ENCODE results near the gene KDM3B. TPM values are rescaled to one million over a fixed set of nuclear protein-coding genes. Genes with fewer than 3 reads are reported as not detected.

Gene KDM3B
- total and polyA plus RNA-seq, 2 of the 8 experiments (the other 6 are each of a cell fraction or from before 2014, with no cell fraction given), result 27.1 to 78.1 TPM

GRCh38 chr5:138352722-138353559 lies 456 bp downstream of the KDM3B start (continued):
- 0 out of 4 replicates have a peak, but pooled peaks have one; percentile 25 to 64 for TF ChIP-seq SIN3A (conservative IDR thresholded peaks at IDR 0.05 in 1 of 2, IDR thresholded peaks at IDR 0.05 in 1 of 2; ENCODE audit: low read depth in 1 of 2, low read length in 2 of 2)
- no peak for TF ChIP-seq NRF1 (IDR thresholded peaks at IDR 0.05; ENCODE audit: low read depth, low read length)
- peak; percentile 60 for TF ChIP-seq TAF7 (optimal IDR thresholded peaks at IDR 0.05; ENCODE audit: borderline replicate concordance, low read depth, low read length)
- peak; percentile 91 for TF ChIP-seq PHF8 (conservative IDR thresholded peaks at IDR 0.05; ENCODE audit: low read depth, low read length)
- no peak for TF ChIP-seq SP2 (IDR thresholded peaks at IDR 0.05; ENCODE audit: low read length)
- TF ChIP-seq ASH2L (IDR thresholded peaks at IDR 0.05; ENCODE audit: low read length), result peak; percentile 76
- TF ChIP-seq SRF (IDR thresholded peaks at IDR 0.05; ENCODE audit: low read depth, low read length), result no peak
- no peak for TF ChIP-seq RXRA (IDR thresholded peaks at IDR 0.05; ENCODE audit: insufficient read depth, low read depth, low read length)
- no peak for TF ChIP-seq CTBP2 (IDR thresholded peaks at IDR 0.05; ENCODE audit: borderline replicate concordance, insufficient read depth, insufficient read length, low read length)
- peak; percentile 78 for TF ChIP-seq KDM4A (IDR thresholded peaks at IDR 0.05; ENCODE audit: low read depth, low read length, severe bottlenecking)

Data from H1 (cell line).